HUES64 (cell line): Measurements from ENCODE around the gene BOC.

Experiments used
- H3K27ac ChIP-seq: 2 replicates; pipeline ENCODE4 v1.7.0; 2013; ENCODE audit warnings: low read depth, low read length, inconsistent platforms
- H3K27me3 ChIP-seq: 2 replicates; pipeline ENCODE4 v1.6.1; 2013; ENCODE audit warnings: mild to moderate bottlenecking, low read length; ENCODE audit not compliant: insufficient read depth
- H3K36me3 ChIP-seq: 2 replicates; pipeline ENCODE4 v1.6.1; 2013; ENCODE audit warnings: mild to moderate bottlenecking, low read length; ENCODE audit not compliant: insufficient read depth
- H3K4me1 ChIP-seq: 2 replicates; pipeline ENCODE4 v1.6.1; 2013; ENCODE audit warnings: mild to moderate bottlenecking, low read length, moderate library complexity; ENCODE audit not compliant: insufficient read depth
- H3K4me3 ChIP-seq: 2 replicates; pipeline ENCODE4 v1.5.1; 2013; ENCODE audit warnings: mild to moderate bottlenecking, low read length, moderate library complexity
- H3K9ac ChIP-seq: 2 replicates; pipeline ENCODE4 v1.6.1; 2013; ENCODE audit warnings: mild to moderate bottlenecking, low read depth, low read length
- H3K9me3 ChIP-seq: 2 replicates; pipeline ENCODE4 v1.6.1; 2013; ENCODE audit warnings: low read depth, low read length; ENCODE audit not compliant: insufficient read depth
- WGBS: fragments of 150-250, 120-280 bp; methylation state at CpG from one replicate; pipeline ENCODE4 v1.1.7; 2013; ENCODE audit warnings: missing lambda C conversion rate; 5-methylcytosine and 5-hydroxymethylcytosine counted together

BOC gene

DNA sequence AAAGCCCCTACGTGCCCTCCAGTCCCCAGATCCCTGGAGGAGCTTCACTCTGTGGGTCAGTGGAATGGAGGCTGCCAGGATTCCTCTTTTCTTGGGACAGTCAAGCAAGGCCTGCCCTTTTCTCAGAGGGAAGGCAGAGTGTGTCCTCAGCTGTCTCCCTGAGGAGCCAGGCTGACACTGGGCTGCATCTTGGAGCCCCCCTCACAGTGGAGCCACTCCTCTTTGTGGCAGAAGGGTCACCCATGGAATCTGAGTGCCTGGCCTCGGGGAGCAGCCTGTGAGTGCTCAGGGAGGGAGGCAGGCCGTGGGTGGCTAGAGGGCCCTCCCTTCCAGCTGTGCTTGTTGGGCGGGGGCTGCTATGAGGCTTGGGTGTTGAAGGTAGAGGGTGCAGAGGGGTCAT lies 41.2 kb downstream of the BOC start:
- Histone ChIP-seq H3K9me3 (no peaks in the 10 kb centered on the region), H3K4me3 (no peak overlapping the region), H3K36me3 (peaks cover 28% of the 10 kb centered on the region; the same call in 1 of the 2 replicates), H3K27ac (no peak overlapping the region), H3K27me3 (no peaks in the 10 kb centered on the region), H3K4me1 (peaks cover 27% of the 10 kb centered on the region), H3K9ac (no peak overlapping the region)
- WGBS: 88% methylated on average over 4 of the region's 4 CpGs

DNA sequence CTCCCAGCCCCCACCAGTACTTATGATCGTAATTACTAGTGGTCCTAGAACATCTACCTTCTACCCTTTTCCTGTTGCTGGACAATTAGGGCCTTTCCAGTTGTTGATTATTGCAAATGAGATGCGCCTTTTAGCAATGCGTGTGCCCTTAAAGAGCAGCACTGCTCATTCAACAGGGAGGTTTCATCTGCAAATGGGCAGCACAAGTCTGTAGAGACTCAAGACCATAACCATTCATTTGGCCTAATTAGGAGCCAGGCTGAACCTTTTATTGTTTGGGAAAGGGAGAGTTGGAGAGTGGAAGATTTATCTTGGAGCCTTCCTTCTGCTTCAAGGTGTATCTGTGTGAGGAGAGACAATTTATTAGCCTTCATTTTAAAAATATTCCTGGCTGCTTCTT lies 42.3 kb downstream of the BOC start:
- no peaks in the 10 kb centered on the region for H3K27me3 ChIP-seq
- no peak overlapping the region for H3K9ac ChIP-seq
- H3K9me3 ChIP-seq: no peaks in the 10 kb centered on the region
- H3K36me3 ChIP-seq: peaks cover 28% of the 10 kb centered on the region; the same call in 1 of the 2 replicates
- peaks cover 16% of the 10 kb centered on the region for H3K4me1 ChIP-seq
- H3K4me3 ChIP-seq: no peak overlapping the region
- 81% methylated on average over 3 of the region's 3 CpGs for WGBS
- no peak overlapping the region for H3K27ac ChIP-seq

DNA sequence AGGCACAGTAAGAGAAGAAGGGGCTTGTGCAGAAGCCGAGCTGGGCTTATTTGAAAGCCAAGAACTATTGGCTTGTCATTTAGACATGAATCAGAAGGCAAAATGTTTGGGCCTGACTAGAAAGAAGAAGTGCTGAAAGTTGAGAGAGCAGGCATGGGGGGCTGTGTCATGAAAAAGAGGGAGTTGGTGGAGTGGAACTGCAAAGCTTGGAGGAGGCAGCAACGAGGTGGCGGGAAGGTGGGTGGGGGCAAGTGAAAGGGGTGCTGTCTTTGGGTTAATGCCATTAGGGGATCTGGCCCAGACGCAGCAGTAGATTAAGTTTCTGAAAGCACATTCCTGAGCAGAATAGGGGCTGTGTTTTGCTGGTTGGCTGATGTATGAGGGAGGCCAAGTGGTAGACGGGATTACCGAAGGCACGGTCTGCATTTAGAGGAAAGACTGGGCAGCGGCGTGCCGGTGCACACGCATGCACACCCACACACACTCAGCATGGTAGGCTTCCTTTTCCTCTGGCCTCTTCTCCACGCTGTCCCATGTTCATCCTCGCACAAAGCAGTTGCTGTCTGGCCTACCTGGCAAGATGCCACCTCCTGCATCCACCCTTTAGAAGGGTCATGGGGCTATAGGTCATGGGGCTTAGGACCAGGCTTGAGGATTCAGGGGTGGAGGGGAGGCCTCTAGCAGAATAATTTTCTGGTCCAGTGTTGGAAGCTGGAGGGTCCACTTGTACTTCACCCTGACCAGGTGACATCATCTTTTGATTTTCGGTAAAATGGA lies 43.0 kb downstream of the BOC start:
- 93% methylated on average over 14 of the region's 14 CpGs for WGBS
- no peaks in the 10 kb centered on the region for H3K9me3 ChIP-seq
- H3K4me1 ChIP-seq: peaks cover 16% of the 10 kb centered on the region
- H3K9ac ChIP-seq: no peak overlapping the region
- H3K27me3 ChIP-seq: no peaks in the 10 kb centered on the region
- H3K27ac ChIP-seq: no peak overlapping the region
- peaks cover 28% of the 10 kb centered on the region; the same call in 1 of the 2 replicates for H3K36me3 ChIP-seq
- H3K4me3 ChIP-seq: no peak overlapping the region

DNA sequence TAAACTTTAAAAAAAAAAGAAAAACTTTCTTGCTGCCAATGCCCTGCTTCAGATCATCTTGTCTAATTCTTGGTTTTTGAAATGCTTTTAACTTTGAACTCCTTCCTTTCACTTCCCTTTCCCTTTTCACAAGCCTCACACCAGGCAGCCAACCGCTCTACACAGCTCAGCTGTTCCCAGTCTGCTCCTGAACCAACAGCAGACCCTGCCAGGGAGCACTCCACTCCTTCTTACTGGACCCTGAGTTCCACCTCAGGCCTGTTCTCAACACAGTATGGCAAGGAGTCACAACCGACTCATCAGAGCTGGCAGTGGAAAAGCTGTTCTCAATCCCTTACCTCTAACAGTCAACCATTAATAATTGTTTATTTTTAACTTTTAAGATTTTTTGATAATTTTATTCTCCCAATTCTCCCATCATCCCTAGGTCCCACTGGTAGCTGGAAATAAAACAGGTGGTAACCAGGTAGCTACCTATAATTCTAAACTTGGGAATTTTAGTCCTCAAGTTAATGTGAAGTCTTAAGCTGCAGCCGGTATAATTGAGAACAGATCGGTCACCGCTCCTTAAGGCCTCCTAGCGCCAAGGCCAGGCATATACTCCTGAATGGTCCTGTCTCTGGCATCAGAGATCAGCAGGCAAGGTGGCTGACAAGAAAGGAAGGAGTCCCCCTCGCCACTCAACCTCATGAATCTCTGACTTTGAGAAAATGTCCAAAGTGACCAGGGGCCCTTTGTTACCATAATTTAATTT lies 43.9 kb downstream of the BOC start:
- Histone ChIP-seq H3K9me3 (no peaks in the 10 kb centered on the region), H3K27me3 (no peaks in the 10 kb centered on the region), H3K27ac (no peak overlapping the region), H3K36me3 (peaks cover 25% of the 10 kb centered on the region; the same call in 1 of the 2 replicates), H3K4me1 (peaks cover 16% of the 10 kb centered on the region), H3K9ac (no peak overlapping the region), H3K4me3 (no peak overlapping the region)
- WGBS: 83% methylated on average over 6 of the region's 7 CpGs

DNA sequence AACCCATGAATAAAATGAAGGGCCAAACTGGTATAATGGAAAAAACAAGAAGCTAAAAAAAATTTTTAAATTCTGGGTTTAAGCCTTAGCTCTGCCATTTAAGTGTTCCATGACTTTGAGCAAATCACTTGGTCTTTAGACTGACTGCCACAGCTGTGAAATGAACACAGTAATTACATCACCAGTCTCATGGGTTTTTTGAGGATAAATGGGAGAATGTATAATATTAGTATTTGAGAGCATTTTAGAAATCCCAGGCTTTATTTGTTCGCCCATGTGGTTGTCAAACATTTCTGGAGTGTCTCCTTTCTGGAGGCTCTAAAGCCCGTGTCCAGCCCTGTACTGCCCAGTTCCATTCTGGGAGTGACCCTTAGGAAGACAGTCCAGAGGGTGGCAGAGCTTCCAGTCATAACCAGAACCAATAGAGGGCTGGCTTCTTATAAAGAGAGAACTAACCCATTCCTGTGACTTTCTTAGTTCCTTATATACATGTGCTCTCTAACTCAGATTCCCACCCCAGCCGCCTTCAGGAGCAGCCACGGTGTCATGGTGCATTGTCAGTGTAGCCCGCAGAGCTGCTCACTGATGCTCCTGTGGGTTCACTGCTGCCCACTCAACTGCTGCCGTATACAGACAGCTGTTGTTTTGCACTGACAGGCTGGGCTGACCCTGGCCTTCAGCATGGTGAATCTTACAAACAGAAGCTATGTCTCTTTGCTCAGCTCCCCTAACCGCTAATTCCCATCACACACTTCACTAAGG lies 44.7 kb downstream of the BOC start:
- Histone ChIP-seq H3K4me3 (no peak overlapping the region), H3K9me3 (no peaks in the 10 kb centered on the region), H3K27ac (no peak overlapping the region), H3K27me3 (no peaks in the 10 kb centered on the region), H3K9ac (no peak overlapping the region), H3K4me1 (peaks cover 16% of the 10 kb centered on the region), H3K36me3 (peaks cover 19% of the 10 kb centered on the region; the same call in 1 of the 2 replicates)
- WGBS: 92% methylated on average over 7 of the region's 7 CpGs

DNA sequence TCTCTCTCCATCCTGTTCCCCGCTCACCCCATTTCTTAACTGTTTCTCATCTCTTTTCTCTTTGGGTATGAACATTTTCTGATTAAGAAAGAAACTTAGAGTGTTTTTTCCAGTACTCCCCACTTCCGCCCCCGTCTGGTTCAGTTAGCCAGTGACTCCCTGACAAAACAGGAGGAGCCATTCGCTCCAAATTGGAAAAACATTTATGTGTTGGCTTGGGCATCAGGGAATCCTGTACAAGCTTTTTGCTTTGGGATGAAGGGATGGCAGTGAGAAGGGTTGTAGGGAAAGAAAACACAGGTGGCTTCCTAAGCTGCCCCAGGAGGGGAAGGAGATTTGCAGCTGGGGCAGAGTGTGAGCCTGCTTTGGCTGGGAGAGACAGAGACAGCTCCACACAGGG lies 47.0 kb downstream of the BOC start:
- no peak overlapping the region for H3K4me3 ChIP-seq
- H3K27me3 ChIP-seq: no peaks in the 10 kb centered on the region

DNA sequence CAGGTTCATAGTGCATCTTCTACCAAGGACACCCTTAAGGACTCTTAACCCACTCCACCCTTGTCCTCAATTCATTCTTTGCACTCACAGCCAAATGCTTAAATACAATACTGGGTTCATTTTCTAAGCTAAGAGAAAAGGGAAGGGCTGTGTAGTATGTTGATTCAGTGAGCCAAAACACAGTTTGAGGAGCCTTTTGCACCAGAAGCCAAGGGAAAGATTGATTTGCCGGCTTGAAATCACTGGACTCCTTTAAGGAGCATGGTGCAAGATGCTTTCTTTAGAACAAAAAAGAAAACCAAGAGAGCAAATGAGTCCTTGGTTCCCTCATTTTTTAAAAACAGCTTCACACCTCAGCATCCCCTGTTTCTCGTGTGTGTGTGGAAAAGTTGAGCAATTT lies 47.8 kb downstream of the BOC start:
- H3K4me3 ChIP-seq: no peak overlapping the region
- H3K9ac ChIP-seq: no peak overlapping the region
- WGBS: 96% methylated on average over 2 of the region's 2 CpGs
- no peaks in the 10 kb centered on the region for H3K9me3 ChIP-seq
- H3K36me3 ChIP-seq: peaks cover 8% of the 10 kb centered on the region; the same call in 1 of the 2 replicates
- H3K27me3 ChIP-seq: no peaks in the 10 kb centered on the region
- peaks cover 22% of the 10 kb centered on the region for H3K4me1 ChIP-seq
- H3K27ac ChIP-seq: no peak overlapping the region

More for the DNA sequence above, 47.0 kb downstream of the BOC start:
- H3K27ac ChIP-seq: no peak overlapping the region
- H3K36me3 ChIP-seq: peaks cover 8% of the 10 kb centered on the region; the same call in 1 of the 2 replicates
- no peak overlapping the region for H3K9ac ChIP-seq
- 89% methylated on average over 4 of the region's 4 CpGs for WGBS
- peaks cover 22% of the 10 kb centered on the region for H3K4me1 ChIP-seq
- H3K9me3 ChIP-seq: no peaks in the 10 kb centered on the region

DNA sequence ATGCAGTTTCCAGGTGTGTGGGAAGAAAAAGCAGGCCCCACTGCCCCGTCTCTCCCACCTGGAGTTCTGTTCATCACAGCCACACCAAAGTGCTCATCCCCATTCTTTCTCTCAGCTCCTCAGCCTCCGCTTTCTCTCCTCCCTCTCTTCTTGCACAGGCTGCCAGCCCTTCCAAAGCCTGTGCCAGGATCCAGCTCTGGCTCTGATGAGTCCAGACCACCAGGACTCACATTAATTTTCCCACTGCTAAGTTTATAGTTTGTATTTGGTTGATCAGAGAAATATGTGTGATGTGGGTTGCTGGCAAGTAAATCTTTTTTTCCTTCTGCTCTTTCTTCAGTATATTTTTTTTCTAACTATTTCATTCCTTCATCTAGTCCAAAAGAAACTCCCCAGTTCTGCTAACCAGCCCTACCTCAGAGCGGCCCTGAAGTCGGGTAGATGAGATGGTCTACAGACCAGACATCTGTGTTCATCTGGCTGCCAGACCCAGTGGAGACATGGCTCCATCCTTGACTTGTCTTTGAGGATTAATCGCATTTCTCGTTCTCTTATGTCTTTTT lies 49.8 kb downstream of the BOC start:
- Histone ChIP-seq H3K27me3 (no peaks in the 10 kb centered on the region), H3K9me3 (no peaks in the 10 kb centered on the region), H3K9ac (no peak overlapping the region), H3K4me1 (peaks cover 35% of the 10 kb centered on the region), H3K4me3 (no peak overlapping the region), H3K36me3 (peaks cover 5% of the 10 kb centered on the region; the same call in 1 of the 2 replicates), H3K27ac (no peak overlapping the region)
- WGBS: 93% methylated on average over 6 of the region's 6 CpGs

DNA sequence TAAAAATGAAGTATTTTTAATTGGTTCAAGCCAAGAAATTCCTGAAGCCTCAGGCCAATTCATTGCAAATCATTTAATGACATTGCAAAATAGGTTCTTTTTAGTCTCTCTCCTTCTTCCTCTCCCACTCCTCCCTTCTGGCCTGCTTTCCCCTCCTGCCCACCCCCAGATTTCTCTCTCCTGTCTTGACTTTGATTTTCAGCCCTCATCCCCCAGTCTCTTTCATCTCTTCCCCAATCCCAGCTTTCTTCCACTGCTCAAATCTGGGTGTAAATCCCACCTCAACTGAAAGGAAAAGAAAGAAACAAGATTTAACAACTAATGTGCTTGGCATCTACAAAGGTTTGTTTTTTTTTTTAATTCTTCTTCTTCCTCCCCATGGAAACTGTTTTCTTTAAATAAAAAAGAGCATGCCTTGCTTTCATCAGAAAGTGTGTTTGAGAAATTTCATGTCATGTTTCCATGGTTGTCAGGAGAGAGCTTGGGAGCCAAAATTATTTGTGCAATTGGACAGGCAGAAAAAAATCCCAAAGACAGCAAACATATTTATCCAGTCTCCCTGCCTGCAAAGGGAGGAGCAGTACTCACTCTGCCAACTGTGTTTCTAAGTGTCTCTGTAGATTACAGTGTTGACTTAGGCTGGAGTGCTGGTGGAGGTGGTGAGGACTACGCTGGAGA lies 50.4 kb downstream of the BOC start:
- Histone ChIP-seq H3K9ac (no peak overlapping the region), H3K36me3 (0 out of 2 replicates have a peak, but pooled peaks cover 2% of the 10 kb centered on the region), H3K27me3 (no peaks in the 10 kb centered on the region), H3K4me1 (peaks cover 38% of the 10 kb centered on the region), H3K9me3 (no peaks in the 10 kb centered on the region), H3K4me3 (no peak overlapping the region), H3K27ac (no peak overlapping the region)
- 85% methylated on average over 1 of the region's 1 CpG for WGBS

DNA sequence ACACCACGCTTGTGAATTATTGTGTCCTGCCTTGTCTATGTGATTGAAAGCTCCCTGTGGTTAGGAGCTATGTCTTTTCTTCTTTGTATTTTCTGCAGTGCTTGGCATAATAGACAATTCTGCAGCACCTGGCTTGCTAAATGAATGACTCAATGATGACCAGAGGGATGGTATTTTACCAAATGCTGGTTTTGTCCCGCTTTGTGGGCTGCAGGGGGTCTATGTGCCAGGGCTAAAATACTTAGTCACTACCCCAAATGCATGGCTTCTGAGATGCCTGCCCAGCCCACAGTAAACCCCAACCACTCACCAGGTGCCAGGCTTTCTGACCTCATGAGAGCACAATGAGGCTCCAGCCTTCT lies 50.9 kb downstream of the BOC start:
- H3K4me1 ChIP-seq: peaks cover 38% of the 10 kb centered on the region
- H3K4me3 ChIP-seq: no peak overlapping the region
- no peak overlapping the region for H3K27ac ChIP-seq
- no peaks in the 10 kb centered on the region for H3K9me3 ChIP-seq
- H3K9ac ChIP-seq: no peak overlapping the region
- no peaks in the 10 kb centered on the region for H3K27me3 ChIP-seq
- no peaks in the 10 kb centered on the region for H3K36me3 ChIP-seq
- WGBS: 88% methylated on average over 2 of the region's 2 CpGs
